NCI-H446 (cell line): Measurements from ENCODE around the gene ENOX1.

Experiments
- DNase-seq, 2 experiments: peaks; one replicate each; lab custom pipeline; 2025; lab: John Stamatoyannopoulos, UW

ENOX1 gene

GRCh38 chr13:43669964-43670363, 116.8 kb downstream of the ENOX1 start:
- no peak for DNase-seq

- DNase-seq = no peak
Observed at GRCh38 chr13:43669101-43669500, 117.7 kb downstream of the ENOX1 start.

- DNase-seq = no peak
Observed at GRCh38 chr13:43666403-43666802, 120.4 kb downstream of the ENOX1 start.

GRCh38 chr13:43665388-43665787, 121.4 kb downstream of the ENOX1 start:
- no peak for DNase-seq

- DNase-seq = no peak
Observed at GRCh38 chr13:43664700-43665191, 122.0 kb downstream of the ENOX1 start.

GRCh38 chr13:43663474-43664090, 123.2 kb downstream of the ENOX1 start:
- peak; percentile 10 to 65 for DNase-seq

- DNase-seq = no peak
Observed at GRCh38 chr13:43662976-43663375, 123.8 kb downstream of the ENOX1 start.

GRCh38 chr13:43661161-43661830, 125.5 kb downstream of the ENOX1 start:
- DNase-seq = no peak

GRCh38 chr13:43657485-43657884, 129.3 kb downstream of the ENOX1 start:
- no peak for DNase-seq

- DNase-seq = no peak
Observed at GRCh38 chr13:43653980-43654379, 132.8 kb downstream of the ENOX1 start.

GRCh38 chr13:43653395-43653794, 133.4 kb downstream of the ENOX1 start:
- no peak for DNase-seq

GRCh38 chr13:43652760-43653159, 134.0 kb downstream of the ENOX1 start:
- no peak for DNase-seq

- DNase-seq = no peak
Observed at GRCh38 chr13:43650882-43651281, 135.9 kb downstream of the ENOX1 start.

- DNase-seq = no peak
Observed at GRCh38 chr13:43648733-43649132, 138.0 kb downstream of the ENOX1 start.

GRCh38 chr13:43647471-43647870, 139.3 kb downstream of the ENOX1 start:
- DNase-seq = no peak

GRCh38 chr13:43640476-43640875, 146.3 kb downstream of the ENOX1 start:
- DNase-seq = no peak

- peak in 1 of 2 experiments; percentile 15 for DNase-seq
Observed at GRCh38 chr13:43631106-43631505, 155.7 kb downstream of the ENOX1 start.

- no peak for DNase-seq
Observed at GRCh38 chr13:43629691-43630480, 156.9 kb downstream of the ENOX1 start.

GRCh38 chr13:43626994-43627393, 159.8 kb downstream of the ENOX1 start:
- DNase-seq = no peak

- DNase-seq = no peak
Observed at GRCh38 chr13:43614063-43614462, 172.7 kb downstream of the ENOX1 start.

GRCh38 chr13:43611281-43612273, 175.2 kb downstream of the ENOX1 start:
- peak; percentile 2 to 40 for DNase-seq
